NCI-H1092 (cell line): Measurements from ENCODE around the gene ABCB10.

Experiments
- DNase-seq: peaks from one replicate; lab custom pipeline; 2025; lab: John Stamatoyannopoulos, UW

ABCB10 gene

DNA sequence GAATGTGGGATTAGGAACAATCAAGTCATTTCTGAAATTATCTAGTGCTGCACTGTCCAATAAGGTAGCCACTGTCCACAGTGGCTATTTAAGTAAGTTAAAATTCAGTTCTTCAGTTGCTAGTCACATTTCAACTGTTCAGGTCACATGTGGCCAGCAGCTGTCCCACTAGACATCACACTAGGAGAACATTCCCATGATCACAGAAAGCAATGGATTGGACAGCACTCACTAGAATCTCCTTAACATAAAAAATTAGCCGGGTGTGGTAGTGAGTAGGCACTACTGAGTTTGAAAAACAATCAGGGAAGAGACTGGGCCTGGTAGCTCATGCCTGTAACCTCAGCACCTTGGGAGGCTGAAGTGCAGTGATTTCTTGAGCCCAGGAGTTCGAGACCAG lies 84.0 kb downstream of the ABCB10 start:
- no peak for DNase-seq

GRCh38 chr1:229471175-229471574 lies 87.3 kb downstream of the ABCB10 start:
- DNase-seq = no peak

- DNase-seq = peak; percentile 77
These were observed 88.0 kb downstream of the ABCB10 start for GRCh38 chr1:229470406-229471043.

GRCh38 chr1:229466887-229467286 lies 91.6 kb downstream of the ABCB10 start:
- no peak for DNase-seq
